AG04450 (cell line): ENCODE data around the gene CCDC57. TPM values are rescaled to one million over a fixed set of nuclear protein-coding genes. Genes with fewer than 3 reads are reported as not detected.

Experiments
- CTCF ChIA-PET: fragments of 300-600, 350-600 bp; formaldehyde crosslinking; extraction: SDS; loops from one replicate; lab custom pipeline; 2022; ENCODE audit warnings: antibody characterized with exemption, inconsistent platforms; lab: Charles Lee
- POLR2A ChIA-PET: fragments of 350-600 bp; formaldehyde crosslinking; extraction: SDS; loops from one replicate; lab custom pipeline; 2021; ENCODE audit warnings: antibody characterized with exemption, inconsistent platforms; lab: Yijun Ruan, JAX
- DNase-seq: peaks from one replicate; pipeline ENCODE4 v3.0.0-alpha.2; 2011; ENCODE audit warnings: low read depth, low spot score
- H3K27ac ChIP-seq: one replicate; pipeline ENCODE4 v1.5.1; 2012; ENCODE audit warnings: low read depth, low read length, control low read depth
- H3K27me3 ChIP-seq: one replicate; pipeline ENCODE4 v1.6.0; 2012; ENCODE audit warnings: low read length; ENCODE audit not compliant: control insufficient read depth, insufficient read depth
- H3K4me3 ChIP-seq: 2 replicates; pipeline ENCODE4 v1.5.1; 2011; ENCODE audit warnings: mild to moderate bottlenecking, low read depth, low read length, control low read depth
- H3K9me3 ChIP-seq: 2 replicates; pipeline ENCODE4 v1.5.1; 2012; ENCODE audit warnings: low read length; ENCODE audit not compliant: control insufficient read depth, insufficient read depth
- polyA plus RNA-seq: library from polyadenylated mRNA; depleted of rRNA; stranded (reverse); fragments of >200 nt; gene quantifications from 2 replicates; pipeline ENCODE4 v1.2.3, GENCODE V29; 2011
- TF ChIP-seq, protein P1 (sequence below): IDR thresholded peaks from 2 replicates; pipeline ENCODE4 v1.5.1; 2011; ENCODE audit warnings: low read depth, low read length, control low read depth, inconsistent platforms

CCDC57 gene
- polyA plus RNA-seq, 1 experiment: 11.1 TPM

DNA sequence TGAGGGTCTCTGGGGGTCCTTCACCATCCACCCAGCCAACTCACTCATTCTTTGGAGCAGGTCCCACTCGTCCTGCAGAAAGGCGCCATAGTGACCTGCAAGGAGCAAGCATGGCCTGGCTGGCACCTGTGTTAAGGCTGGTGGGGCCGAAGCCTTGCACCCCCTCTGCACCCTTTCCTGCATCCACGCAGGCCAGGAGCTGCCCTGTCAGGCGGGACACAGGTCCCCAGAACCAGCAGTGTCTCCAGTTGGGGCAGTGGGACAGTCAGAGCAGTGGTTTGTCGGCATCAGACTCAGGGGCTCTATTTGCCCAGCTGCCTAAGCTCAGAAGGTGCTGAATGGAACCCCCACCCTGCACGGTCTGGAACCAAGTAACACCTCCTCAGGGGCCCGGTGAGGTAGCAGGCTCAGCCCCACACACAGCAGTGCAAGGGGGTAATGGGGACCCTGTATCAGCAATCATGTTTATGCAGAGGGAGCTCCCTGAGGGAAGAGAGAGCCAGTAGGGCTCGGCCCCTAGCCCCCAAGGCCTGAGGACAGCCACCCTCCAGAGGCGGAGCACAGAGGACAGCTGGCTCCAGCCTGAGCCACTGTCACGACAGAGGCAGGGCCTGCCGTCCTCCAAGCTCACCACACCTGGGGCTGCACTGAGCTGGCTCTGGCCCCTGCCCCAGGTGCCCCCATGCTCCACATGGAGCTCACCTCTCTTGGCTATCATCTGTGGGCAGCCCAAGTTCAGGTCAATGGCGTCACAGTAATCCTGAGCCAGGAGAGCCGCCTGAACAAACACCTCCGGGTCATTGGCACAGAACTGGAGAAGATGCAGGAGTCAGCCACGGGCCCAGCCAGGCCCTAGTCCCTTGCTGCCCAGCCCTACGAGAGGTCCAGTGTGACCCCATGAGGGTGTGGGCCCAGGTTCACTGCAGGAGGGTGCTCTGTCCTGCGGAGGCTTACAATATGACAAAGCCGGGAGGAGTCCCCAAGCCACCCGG, 148.9 kb downstream of the CCDC57 start:
- POLR2A ChIA-PET: no interaction called here
- CTCF ChIA-PET: no interaction called here
- no peak for DNase-seq

DNA sequence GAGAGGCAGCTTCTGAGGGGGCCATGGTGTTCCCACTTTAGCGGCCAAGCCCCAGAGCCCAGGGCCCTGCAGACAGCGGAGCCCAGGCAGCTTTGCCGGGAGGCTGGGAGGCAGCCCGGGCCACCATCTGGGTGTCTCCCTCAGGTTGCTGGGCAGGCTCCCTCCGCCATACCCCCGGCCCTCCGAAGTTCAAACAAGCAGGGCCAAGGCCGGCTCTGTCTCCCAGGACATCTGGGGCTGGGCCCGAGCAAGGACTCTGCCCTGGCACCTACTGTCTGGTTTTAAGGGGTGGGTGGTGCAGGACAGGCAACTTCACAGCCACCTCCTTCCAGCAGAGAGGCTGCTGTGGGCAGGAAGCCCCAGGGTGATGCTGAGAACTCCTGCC, 149.7 kb downstream of the CCDC57 start:
- ChIA-PET CTCF (no interaction called here), POLR2A (interaction anchor here (0.6 kb wide), 1 partner anchor 25 kb away, joined by 3 read pairs; the partner anchor contains the start of gene DCXR)
- TF ChIP-seq, protein P1, sequence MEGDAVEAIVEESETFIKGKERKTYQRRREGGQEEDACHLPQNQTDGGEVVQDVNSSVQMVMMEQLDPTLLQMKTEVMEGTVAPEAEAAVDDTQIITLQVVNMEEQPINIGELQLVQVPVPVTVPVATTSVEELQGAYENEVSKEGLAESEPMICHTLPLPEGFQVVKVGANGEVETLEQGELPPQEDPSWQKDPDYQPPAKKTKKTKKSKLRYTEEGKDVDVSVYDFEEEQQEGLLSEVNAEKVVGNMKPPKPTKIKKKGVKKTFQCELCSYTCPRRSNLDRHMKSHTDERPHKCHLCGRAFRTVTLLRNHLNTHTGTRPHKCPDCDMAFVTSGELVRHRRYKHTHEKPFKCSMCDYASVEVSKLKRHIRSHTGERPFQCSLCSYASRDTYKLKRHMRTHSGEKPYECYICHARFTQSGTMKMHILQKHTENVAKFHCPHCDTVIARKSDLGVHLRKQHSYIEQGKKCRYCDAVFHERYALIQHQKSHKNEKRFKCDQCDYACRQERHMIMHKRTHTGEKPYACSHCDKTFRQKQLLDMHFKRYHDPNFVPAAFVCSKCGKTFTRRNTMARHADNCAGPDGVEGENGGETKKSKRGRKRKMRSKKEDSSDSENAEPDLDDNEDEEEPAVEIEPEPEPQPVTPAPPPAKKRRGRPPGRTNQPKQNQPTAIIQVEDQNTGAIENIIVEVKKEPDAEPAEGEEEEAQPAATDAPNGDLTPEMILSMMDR: no peak
- no peak overlapping the region for H3K4me3 ChIP-seq
- DNase-seq: no peak
- H3K27ac ChIP-seq: no peak overlapping the region
- no peaks in the 10 kb centered on the region for H3K27me3 ChIP-seq
- no peaks in the 10 kb centered on the region; the same call in 1 of the 2 replicates for H3K9me3 ChIP-seq

More for the DNA sequence above, 148.9 kb downstream of the CCDC57 start:
- Histone ChIP-seq H3K27ac (no peak overlapping the region), H3K27me3 (no peaks in the 10 kb centered on the region), H3K9me3 (no peaks in the 10 kb centered on the region; the same call in 1 of the 2 replicates), H3K4me3 (no peak overlapping the region)
- TF ChIP-seq, protein P1: no peak

DNA sequence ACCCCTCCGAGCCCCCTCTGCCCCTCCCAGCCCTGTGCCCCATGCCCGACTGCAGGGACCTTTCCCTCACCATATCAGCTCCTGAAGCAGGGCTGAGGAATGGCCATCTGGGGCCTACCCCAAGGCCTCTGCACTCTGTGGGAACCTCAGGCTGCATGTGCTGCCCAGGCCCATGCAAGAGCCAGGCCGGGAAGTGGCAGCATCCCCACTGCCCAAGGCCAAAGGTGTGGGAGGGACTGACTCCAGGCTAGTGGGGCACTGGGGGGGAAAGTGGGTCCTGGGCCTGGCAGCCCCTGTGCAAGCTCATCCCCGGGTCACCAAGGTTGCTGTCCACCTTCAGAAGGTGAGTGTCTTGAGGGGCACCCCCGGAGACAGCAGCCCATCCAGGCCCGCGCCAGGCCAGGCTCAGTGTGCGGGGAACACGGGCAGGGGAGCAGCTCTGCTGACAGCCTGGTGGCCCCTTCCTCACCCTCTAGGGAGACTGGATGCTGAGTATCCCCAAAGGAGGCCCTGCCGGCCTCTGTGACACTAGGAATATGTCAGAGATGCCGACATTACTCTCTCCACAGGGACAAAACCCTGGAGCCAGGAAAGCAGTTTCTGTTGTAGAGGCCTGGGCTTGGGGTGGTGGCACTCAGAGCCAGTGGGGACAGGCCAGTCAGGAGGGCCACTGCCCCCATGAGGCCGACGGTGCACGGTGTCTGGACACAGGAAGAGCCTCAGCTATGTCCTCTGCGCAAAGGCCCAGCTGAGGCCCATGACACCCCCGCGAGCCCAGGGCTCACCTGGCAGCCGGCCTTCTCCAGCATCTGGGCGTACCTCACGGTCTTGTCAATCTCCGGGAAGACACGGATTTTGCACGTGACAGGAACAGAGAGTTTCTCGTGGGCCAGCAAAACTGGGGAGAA, 150.3 kb downstream of the CCDC57 start:
- Histone ChIP-seq H3K27me3 (no peaks in the 10 kb centered on the region), H3K27ac (no peak overlapping the region), H3K9me3 (no peaks in the 10 kb centered on the region; the same call in 1 of the 2 replicates), H3K4me3 (no peak overlapping the region)
- no peak for DNase-seq
- TF ChIP-seq, protein P1: no peak
- POLR2A ChIA-PET: interaction anchor here (0.6 kb wide), 1 partner anchor 25 kb away, joined by 3 read pairs; the partner anchor contains the start of gene DCXR
- CTCF ChIA-PET: no interaction called here

DNA sequence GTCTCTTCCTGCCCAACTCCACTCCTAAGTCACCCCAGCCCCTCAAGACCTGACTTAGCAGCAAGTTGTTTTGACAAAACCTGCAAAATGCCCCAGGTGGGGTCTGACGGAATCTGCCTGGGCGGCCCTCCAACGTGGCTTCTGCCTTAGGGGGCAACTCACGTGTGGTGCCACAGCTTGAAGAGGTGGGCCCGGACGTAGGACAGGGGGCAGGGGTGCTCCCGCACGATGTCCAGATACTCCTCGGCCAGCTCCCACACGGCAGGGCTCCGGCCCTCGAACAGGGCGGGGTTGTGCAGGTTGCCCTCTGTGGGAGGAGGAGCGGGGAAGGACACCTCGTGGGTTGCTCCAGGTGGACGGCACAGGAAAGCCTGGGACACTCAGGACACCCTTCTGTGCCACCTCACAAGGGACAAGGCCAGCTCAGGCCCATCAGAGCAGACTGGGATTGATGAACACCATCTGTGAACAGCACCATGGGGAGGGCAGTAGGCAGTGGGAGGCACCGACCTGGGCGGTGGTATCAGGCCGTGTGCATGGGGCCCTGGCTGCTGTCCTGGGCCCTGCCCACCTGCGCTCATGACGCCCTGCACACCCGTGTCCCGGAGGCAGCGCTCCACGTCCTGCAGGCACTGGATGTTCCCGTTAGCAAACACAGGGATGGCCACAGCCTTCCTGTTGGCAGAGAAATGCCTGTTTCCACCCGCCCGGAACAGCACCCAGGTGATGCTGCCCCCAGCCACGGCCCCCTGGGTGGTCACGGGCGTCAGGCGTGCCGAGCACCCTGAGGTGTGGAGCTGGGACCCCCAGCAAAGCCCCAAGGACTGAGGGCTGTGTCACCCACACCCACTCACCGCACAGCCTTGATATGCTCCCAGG, 151.4 kb downstream of the CCDC57 start:
- POLR2A ChIA-PET: interaction anchor here (0.7 to 1.7 kb wide), 2 partner anchors 16 to 38 kb away, joined by 3 to 4 read pairs; partner anchors contain the start of genes CENPX and LRRC45
- no peaks in the 10 kb centered on the region for H3K27me3 ChIP-seq

More for the DNA sequence above, 151.4 kb downstream of the CCDC57 start:
- Histone ChIP-seq H3K27ac (no peak overlapping the region), H3K9me3 (no peaks in the 10 kb centered on the region; the same call in 1 of the 2 replicates), H3K4me3 (no peak overlapping the region)
- TF ChIP-seq, protein P1: no peak
- CTCF ChIA-PET: no interaction called here
- DNase-seq: no peak
